Stimulated activated CD8-positive, alpha-beta memory T cell treated with anti-CD3 and anti-CD28 coated beads, Interleukin-7, amount 100 ng/mL, for 48 hours (primary cell): ENCODE measurements around the gene EOMES.
"Not testable (repeated sequence)": the region's sequence is repeated elsewhere in the genome, so short reads cannot be mapped to it uniquely, and the experiment has no call there.

ENCODE experiments used
- DNase-seq, 2 donors: peaks; one replicate each; pipeline ENCODE4 v3.0.0-alpha.2; 2020; ENCODE audit warnings: low read depth in 1 of 2; ENCODE audit errors: extremely low read depth in 1 of 2

The EOMES gene

GRCh38 chr3:27721717-27722564, at the start of gene EOMES:
Gene EOMES, minus strand, starts transcription at chr3:27722323. Its CDS starts 29 bp downstream, at chr3:27722294.
- peak in 1 of 2 donors; percentile 50 for DNase-seq

DNA sequence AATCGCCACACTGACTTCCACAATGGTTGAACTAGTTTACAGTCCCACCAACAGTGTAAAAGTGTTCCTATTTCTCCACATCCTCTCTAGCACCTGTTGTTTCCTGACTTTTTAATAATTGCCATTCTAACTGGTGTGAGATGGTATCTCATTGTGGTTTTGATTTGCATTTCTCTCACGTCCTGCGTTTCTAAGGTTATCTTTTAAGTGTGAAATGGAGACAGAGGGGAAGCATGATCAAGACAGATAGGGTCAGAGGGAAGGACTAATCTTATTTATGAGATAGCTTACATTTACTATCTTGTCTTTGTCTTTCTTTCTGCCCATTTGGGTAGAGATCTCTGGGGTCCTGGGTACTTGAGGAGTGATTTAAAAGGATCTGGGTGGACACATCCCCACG, 48.3 kb upstream of the EOMES start:
- not testable (repeated sequence) for DNase-seq

DNA sequence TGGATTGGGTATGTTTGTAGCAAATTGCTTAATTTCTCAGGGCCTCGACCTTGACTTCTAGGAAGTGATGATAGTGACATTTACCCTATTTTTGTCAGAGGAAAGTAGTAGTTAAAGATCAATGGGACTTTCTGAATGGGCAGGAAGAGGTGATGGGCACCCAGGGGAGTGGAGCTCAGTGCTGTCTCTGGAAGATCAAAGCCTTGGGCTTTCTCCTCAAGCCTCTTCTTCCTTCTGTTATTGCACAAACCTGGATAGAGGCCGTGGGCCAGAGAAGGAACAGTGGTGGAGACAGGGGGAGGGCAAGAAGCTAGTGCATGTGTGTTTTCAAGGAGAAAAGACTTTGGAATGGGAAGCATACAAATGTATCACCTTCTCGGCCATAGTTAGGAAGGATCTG, 44.9 kb upstream of the EOMES start:
- no peak for DNase-seq

GRCh38 chr3:27758083-27758482, 36.0 kb upstream of the EOMES start:
- DNase-seq: peak in 1 of 2 donors; percentile 45

DNA sequence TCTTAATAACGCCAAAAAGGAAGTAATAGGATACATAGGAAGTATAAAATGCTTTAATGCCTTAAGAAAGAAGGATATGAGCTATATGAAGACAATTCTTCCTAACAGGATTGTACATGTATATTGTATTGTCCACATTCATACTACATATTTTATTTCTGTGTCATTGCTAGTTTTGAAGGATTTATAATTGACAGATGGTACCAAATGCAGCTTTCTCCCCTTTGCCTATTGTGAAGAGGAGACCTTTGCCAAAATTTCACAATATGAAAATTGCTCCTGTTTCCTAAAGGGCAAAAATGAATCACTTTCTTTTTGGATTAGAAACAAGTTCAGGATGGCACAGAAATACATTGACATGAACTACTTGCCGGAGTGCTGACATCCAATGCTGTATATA, 34.8 kb upstream of the EOMES start:
- DNase-seq: no peak

- DNase-seq: no peak
Measured at GRCh38 chr3:27752926-27753325, 30.8 kb upstream of the EOMES start.

GRCh38 chr3:27749643-27750042, 27.5 kb upstream of the EOMES start:
- no peak for DNase-seq

GRCh38 chr3:27746838-27747237, 24.7 kb upstream of the EOMES start:
- no peak for DNase-seq

DNA sequence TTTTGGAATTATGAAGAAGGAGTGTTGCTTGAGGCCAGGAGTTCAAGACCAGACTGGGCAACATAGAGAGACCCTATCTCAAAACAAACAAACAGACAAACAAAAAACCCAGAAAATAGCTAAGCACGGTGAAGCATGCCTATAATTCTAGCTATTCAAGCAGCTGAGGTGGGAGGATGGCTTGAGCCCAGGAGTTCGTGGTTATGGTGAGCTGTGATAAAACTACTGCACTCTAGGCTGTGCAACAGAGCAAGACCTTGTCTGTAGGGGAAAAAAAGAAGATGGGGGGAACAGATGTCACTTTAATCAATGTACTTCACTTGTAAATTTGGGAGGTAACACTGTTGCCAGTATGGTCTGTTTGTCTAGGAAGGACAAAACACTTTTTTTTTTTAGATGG, 18.7 kb upstream of the EOMES start:
- no peak for DNase-seq

GRCh38 chr3:27737091-27737490, 15.0 kb upstream of the EOMES start:
- no peak for DNase-seq

DNA sequence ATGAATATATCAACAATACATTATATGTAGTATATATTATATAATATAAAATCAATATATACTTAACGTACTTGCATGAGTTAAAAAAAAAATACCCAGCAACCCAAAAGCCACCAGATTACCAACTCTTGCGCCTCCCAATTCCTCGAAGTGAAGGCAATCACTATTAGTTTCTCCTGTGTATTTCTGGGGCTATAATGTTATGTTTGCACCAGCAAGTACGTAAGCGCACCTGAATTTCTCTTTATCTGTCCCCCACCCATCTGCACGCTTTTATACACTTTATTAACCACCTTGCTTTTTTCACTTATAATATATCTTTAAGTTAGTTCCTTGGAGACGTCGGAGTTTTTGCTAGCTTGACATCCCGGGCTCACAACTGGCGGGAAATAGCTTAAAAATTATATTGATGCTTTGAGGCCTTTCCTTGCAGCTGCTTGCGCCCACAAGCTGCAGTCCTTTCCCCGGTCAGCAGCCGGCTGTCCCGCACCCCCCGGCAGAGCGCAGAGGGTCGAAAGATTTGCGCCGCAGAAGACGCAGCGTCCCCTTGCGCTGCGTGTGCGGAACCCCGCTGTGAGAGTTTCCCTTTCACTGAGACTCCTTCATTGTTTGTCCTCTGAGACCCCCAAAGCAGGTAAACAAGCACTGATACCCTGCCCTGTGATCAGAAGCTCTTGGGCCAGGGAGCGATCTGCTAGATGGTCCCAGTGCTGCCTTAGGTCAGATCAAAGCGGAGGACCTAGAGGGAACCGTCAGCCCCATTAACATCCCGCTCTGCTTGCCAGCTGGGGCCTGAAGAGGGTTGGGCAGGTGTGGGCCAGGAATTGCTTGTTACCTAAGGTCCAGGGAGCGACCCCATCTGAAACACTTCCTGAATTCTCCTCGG, 8.9 kb upstream of the EOMES start:
- no peak for DNase-seq

DNA sequence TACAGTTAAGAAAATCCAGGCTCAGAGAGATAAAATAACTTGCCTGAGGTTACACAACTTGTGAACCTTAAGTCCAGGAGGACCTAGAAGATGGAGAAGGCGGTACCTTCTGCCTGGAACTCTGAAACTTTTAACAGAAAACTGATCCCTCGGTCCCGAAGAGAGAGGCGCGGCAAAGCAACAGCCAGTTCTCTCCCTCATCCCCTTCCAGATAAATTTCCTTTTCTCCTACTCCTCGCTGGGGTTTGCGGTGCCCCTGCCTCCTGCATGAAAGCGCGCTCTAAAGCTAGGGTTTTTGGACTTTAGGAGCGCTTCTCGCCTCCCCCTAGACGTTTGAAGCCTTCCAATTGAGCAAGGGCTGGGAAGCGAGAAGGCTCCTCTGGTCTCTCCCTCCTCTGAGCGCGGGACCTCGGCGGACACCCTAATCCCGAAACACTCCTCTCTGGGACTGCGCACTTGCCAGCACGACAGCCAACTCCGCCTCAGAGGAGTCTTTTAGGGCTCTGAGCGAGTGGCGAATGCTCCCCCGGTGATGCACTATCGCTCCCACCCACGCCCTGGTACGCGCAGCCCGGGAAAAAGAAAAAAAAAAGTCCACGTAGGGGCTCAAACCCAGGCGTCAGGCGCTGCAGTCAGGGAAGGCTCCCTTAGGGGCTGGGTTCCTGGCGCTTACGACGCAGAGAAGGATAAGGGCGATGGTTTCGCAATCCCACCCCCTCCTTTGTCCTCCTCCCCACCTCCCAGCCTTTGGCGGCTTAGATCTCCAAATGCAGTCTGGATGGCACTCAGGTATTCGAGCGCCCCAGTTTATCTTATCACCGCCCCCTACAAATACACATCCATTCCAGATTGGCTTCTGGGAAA, 7.9 kb upstream of the EOMES start:
- no peak for DNase-seq

DNA sequence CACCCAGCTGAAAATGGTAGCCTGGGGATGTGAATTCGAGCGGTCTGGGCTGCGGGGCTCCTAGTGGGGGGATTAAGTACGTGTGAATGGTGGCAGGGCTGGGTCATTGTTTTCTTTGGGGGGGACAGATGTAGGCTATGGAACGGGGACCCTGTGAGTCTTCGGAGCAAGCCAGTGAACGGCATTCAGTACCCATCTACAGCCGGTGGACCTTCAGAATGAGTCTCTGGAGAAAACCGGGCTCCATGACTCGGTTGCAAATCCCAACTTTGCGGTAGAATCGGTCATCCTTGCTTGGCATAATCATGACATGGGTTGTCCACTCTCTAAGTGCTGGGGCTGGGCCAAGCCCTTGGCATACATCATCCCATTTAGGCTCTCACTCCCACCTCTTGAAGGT, 7.2 kb upstream of the EOMES start:
- DNase-seq: no peak

DNA sequence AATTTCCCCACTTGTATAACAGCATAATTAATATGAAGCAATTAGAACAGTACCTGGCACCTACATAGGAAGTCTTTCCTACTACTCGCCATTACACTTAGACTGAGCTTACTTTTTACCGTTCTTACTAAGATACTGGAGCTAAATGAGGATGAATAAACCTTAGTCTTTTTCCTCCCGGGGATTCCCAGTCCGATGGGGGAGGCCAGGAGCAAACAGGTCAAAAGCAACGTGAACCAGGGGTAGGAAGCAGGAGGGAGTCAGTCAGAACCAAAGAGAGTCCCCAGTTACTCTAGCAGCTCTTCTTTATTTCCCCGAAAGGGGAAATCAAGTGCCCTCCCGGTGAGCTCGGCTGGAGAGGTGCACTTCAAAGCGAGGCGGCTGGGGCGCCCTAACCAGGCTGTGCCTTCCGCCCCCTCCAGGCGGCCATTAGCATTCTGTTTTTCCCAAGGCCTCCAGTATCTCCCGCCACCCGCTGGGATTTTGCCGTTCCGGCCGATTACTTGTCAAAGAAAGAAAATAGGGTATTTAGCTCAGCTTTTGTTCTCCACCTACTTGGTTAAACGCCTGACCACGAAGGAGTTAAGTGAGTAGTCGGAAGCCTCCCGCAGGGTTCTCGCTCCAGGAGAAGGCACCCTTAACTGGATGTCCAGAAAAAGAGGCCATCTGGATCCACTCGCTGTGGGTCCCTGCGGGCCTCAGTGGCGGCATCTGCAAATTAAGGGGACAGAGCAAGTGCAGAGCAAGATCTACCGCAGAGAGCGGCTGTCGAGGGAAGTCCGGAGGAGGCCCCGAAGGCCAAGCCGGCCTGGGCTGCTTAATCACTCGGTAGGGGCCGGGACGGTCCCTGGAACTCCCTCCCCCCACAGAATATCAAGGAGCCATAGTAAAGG, 6.3 kb upstream of the EOMES start:
- DNase-seq: no peak

GRCh38 chr3:27726240-27726639, 4.1 kb upstream of the EOMES start:
- DNase-seq: no peak

DNA sequence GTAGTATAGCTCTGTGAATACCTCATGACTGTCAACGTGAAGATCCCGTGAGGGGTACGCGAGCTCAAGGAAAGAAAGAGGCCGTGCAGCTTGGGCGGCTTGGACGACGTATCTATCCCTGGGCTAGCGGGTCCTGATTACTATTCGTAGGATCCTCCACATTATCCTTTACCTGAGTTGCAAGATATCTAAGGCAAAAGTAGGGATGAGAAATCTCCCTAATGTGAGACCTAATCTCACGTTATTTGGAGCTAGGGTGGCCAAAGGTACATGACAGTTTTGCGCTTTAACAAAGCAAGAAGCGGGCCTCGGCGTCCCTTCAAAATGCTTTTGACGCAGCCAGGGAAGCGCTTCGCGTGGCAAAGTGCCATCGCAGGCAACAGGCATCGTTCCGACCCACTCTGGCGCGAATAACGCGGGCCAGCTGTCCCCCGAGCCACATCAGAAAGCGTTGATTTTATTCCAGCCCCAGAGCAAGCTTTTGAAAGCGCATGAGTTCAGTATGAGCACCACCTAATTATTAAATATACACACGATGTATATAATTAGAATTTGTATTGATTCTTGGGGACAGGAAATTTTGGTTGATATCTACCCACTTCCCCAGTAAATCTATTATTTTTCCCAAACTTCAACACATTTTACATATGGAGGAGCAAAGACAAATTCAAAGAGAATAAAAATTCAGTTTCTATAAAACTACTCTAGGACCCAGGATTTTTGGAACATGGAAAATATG, 2.5 kb upstream of the EOMES start:
- DNase-seq: no peak

DNA sequence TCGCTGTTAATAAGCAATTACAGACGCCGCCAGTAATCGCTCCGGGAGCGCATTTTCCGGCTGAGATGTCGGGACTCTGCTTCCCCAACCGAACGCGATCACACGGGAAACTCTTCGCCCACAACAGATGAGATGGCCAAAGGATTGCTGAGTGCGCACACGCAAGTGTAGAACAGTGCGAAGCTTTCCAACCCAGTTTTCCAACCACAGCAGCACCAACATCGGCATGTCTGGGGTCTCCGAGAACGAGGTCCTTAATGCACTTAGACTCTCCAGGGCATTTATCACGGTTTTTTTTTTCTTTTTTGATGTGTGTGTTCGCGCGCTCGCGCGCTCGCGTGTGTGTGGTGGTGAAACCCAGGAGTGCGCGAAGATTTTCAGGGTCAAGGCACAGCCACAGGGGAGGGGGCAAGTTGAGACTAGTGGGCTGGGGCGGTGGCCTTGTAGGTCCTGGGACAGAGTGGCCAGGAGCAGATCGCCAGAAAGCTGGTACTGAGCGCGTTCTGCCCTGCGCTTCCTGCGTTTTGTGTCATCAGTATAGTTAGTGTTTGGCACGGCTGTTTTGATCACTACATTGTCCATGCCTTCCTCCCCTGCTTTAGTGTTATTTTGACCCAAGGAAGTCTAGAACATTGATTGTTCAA, 1.8 kb upstream of the EOMES start:
- no peak for DNase-seq

DNA sequence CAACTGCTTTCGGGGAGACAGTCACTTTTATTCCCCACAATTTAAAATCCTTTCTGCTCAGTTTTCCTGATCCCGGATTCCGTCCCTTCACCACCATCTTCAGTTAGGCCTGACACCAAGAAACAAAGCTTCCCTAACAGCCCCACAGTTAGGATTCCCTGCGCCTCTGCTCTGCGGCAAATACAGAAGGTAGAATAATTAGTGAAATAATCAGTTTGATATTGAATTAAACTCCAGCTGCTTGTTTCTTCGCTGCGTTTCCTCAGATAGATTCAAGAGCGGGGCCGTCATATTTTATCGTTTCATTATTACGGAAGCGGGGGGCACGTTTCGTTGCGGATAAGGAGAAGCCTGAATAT, 1.3 kb upstream of the EOMES start:
- DNase-seq: no peak

GRCh38 chr3:27723001-27723445, 900 bp upstream of the EOMES start:
- no peak for DNase-seq
